ENCODE results near the gene SRC. TPM values are rescaled to one million over a fixed set of nuclear protein-coding genes. Genes with fewer than 3 reads are reported as not detected.

Gene SRC
- total and polyA plus RNA-seq, 2 experiments from 2014 or later = 8.0 to 25.9 TPM

- TF ChIP-seq REST (IDR thresholded peaks at IDR 0.05; ENCODE audit: unreplicated experiment) = no peak
- TF ChIP-seq, protein P1, sequence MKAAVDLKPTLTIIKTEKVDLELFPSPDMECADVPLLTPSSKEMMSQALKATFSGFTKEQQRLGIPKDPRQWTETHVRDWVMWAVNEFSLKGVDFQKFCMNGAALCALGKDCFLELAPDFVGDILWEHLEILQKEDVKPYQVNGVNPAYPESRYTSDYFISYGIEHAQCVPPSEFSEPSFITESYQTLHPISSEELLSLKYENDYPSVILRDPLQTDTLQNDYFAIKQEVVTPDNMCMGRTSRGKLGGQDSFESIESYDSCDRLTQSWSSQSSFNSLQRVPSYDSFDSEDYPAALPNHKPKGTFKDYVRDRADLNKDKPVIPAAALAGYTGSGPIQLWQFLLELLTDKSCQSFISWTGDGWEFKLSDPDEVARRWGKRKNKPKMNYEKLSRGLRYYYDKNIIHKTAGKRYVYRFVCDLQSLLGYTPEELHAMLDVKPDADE (IDR thresholded peaks at IDR 0.05) = no peak
- no peak for TF ChIP-seq STAT1 (IDR thresholded peaks at IDR 0.05; ENCODE audit: unreplicated experiment)
- TF ChIP-seq ZNF114 (CRISPR knock-in tag; IDR thresholded peaks at IDR 0.05) = no peak
Measured at GRCh38 chr20:37297066-37297736, 48.7 kb upstream of the SRC start (continued).

- H3K4me3 Mint-ChIP-seq = no peak overlapping the region
- no peak overlapping the region for H3K4me2 ChIP-seq
- no peak overlapping the region for H3K4me3 ChIP-seq
- no peak overlapping the region for H3K27ac Mint-ChIP-seq
- H3K79me2 ChIP-seq (replicated peaks; ENCODE audit: insufficient read depth) = peaks cover 50% of the 10 kb centered on the region
- H3K9me2 ChIP-seq (ENCODE audit: insufficient read depth) = no peaks in the 10 kb centered on the region
- no peak for DNase-seq (ENCODE audit: low spot score)
- H3K36me3 Mint-ChIP-seq (ENCODE audit: low read depth) = peaks cover 37% of the 10 kb centered on the region
- TF ChIP-seq POLR2AphosphoS5 (IDR thresholded peaks at IDR 0.05; ENCODE audit: low read depth) = no peak
- TF ChIP-seq, protein P2, sequence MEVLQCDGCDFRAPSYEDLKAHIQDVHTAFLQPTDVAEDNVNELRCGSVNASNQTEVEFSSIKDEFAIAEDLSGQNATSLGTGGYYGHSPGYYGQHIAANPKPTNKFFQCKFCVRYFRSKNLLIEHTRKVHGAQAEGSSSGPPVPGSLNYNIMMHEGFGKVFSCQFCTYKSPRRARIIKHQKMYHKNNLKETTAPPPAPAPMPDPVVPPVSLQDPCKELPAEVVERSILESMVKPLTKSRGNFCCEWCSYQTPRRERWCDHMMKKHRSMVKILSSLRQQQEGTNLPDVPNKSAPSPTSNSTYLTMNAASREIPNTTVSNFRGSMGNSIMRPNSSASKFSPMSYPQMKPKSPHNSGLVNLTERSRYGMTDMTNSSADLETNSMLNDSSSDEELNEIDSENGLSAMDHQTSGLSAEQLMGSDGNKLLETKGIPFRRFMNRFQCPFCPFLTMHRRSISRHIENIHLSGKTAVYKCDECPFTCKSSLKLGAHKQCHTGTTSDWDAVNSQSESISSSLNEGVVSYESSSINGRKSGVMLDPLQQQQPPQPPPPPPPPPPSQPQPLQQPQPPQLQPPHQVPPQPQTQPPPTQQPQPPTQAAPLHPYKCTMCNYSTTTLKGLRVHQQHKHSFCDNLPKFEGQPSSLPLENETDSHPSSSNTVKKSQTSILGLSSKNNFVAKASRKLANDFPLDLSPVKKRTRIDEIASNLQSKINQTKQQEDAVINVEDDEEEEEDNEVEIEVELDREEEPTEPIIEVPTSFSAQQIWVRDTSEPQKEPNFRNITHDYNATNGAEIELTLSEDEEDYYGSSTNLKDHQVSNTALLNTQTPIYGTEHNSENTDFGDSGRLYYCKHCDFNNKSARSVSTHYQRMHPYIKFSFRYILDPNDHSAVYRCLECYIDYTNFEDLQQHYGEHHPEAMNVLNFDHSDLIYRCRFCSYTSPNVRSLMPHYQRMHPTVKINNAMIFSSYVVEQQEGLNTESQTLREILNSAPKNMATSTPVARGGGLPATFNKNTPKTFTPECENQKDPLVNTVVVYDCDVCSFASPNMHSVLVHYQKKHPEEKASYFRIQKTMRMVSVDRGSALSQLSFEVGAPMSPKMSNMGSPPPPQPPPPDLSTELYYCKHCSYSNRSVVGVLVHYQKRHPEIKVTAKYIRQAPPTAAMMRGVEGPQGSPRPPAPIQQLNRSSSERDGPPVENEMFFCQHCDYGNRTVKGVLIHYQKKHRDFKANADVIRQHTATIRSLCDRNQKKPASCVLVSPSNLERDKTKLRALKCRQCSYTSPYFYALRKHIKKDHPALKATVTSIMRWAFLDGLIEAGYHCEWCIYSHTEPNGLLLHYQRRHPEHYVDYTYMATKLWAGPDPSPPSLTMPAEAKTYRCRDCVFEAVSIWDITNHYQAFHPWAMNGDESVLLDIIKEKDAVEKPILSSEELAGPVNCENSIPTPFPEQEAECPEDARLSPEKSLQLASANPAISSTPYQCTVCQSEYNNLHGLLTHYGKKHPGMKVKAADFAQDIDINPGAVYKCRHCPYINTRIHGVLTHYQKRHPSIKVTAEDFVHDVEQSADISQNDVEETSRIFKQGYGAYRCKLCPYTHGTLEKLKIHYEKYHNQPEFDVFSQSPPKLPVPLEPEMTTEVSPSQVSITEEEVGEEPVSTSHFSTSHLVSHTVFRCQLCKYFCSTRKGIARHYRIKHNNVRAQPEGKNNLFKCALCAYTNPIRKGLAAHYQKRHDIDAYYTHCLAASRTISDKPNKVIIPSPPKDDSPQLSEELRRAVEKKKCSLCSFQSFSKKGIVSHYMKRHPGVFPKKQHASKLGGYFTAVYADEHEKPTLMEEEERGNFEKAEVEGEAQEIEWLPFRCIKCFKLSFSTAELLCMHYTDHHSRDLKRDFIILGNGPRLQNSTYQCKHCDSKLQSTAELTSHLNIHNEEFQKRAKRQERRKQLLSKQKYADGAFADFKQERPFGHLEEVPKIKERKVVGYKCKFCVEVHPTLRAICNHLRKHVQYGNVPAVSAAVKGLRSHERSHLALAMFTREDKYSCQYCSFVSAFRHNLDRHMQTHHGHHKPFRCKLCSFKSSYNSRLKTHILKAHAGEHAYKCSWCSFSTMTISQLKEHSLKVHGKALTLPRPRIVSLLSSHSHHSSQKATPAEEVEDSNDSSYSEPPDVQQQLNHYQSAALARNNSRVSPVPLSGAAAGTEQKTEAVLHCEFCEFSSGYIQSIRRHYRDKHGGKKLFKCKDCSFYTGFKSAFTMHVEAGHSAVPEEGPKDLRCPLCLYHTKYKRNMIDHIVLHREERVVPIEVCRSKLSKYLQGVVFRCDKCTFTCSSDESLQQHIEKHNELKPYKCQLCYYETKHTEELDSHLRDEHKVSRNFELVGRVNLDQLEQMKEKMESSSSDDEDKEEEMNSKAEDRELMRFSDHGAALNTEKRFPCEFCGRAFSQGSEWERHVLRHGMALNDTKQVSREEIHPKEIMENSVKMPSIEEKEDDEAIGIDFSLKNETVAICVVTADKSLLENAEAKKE (CRISPR knock-in tag; IDR thresholded peaks at IDR 0.05) = no peak
- H3K36me3 ChIP-seq (ENCODE audit: insufficient read depth) = no peaks in the 10 kb centered on the region
- H2AFZ ChIP-seq = no peak overlapping the region
- H3K4me1 ChIP-seq (ENCODE audit: insufficient read depth) = peaks cover 7% of the 10 kb centered on the region; the same call in 1 of the 2 replicates
- peaks cover 7% of the 10 kb centered on the region; the same call in 1 of the 2 replicates for H4K20me1 ChIP-seq (replicated peaks; ENCODE audit: insufficient read depth)
- H3K4me1 Mint-ChIP-seq = peaks cover 13% of the 10 kb centered on the region
- 0 out of 2 replicates have a peak, but pooled peaks cover 7% of the 10 kb centered on the region for H3F3A ChIP-seq (replicated peaks; ENCODE audit: low read depth)
- no peak overlapping the region for H3K27ac ChIP-seq (ENCODE audit: low read depth)
- ATAC-seq = no peak
- H3K27me3 ChIP-seq (ENCODE audit: insufficient read depth) = no peaks in the 10 kb centered on the region
- no peaks in the 10 kb centered on the region for H3K27me3 Mint-ChIP-seq (ENCODE audit: insufficient read depth, low read depth, poor library complexity)
- H3K9me3 Mint-ChIP-seq = peaks cover 5% of the 10 kb centered on the region
Measured at GRCh38 chr20:37298190-37298939, 47.6 kb upstream of the SRC start.
